GM19455 (cell line): Measurements from ENCODE around the gene EXOC3L4.
"Not testable (repeated sequence)": the region's sequence is repeated elsewhere in the genome, so short reads cannot be mapped to it uniquely, and the experiment has no call there.

Experiments used
- ATAC-seq: cut with Tn5 transposase; IDR thresholded peaks from one replicate; pipeline ENCODE4 v1.9.1; 2021; ENCODE audit not compliant: unreplicated experiment

Gene EXOC3L4

GRCh38 chr14:103119527-103119926 is 25.0 kb downstream of the EXOC3L4 start:
- not testable (repeated sequence) for ATAC-seq

DNA sequence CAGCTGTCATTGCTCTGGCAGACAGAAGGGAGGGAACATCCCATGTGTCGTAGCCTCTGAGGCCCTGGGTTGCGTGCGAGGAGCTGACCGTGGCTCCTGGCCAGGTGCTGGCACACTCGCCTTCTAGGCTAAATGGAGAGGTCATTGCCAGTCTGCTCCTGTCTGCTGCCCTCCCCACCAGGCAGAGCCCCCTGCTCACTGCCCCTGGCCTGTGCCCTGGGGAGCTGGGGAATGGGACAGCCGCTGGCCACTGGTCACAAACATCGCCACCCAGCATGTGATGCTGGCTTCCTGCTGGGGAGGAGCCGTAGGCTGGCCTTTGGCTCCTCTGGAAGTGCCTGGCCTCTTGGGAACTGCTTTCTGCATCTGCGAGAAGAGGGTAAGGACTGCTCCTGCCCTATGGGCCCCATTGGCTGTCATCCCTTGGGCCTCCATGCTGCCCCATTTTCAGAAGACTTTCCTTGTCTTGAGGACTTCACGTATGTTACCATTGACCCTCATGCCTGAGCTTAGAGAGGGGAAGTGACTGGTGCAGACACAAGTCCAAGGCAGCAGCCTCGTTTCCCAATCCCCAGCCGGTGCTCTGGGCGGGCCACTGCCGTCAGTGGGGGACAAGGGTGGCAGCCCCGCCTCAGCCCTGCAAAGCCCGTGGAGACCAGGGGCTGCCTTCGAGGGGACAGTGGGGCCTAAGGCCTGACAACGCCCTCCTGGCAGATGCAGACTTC is 26.8 kb downstream of the EXOC3L4 start:
- no peak for ATAC-seq

DNA sequence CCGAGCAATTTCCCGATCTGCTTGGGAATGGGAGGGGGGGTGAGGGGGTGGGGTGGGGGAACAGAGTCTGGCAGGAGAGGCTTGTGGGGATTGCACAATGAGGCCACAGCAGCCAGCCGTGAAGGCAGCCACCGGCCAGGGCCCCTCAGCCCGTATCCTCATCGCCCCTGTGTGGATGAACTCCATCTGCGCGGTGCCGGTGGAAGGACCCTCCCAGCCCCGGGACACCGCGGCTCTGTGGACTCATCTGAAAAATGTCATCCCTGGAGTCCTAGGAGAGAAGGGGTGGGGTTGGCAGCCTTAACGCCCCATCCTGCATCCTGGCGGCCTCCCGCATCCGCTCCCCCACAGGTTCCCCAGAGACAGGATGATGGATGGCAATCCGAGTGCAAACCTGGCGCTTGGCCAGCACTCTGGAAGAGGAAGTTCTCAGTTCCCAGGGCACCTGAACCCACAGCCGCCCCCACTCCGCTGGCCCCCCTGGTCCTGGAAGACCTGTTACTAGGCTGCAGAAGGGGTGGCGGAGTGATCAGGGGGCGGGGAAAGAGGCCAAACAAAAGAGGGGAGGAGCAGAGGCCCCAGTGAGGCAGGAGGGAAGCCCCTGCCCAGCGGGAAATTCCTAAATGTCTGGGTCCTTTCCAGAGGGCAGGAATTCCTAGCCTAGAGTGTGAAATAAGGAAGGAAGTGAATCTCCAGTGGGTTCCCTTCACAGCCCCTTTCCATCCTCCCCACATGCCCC is 27.5 kb downstream of the EXOC3L4 start:
- ATAC-seq: no peak

DNA sequence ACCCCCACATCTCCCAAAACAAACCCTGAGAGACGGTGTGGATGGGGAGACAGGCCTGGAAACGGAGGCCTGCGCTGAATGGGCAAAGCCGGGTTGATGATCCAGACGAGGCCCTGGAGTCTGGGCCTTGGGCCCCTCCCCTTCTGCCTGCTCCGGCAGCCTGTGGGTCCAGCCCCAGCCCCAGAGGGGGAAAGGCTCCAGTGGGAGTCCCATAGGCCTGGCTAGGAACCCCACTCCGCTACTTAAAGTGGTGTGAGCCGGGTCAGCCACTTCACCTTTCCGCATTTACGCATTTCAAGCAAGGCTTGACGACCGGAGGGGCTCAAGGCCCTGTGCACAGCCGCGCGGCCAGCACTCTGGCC is 28.0 kb downstream of the EXOC3L4 start:
- no peak for ATAC-seq

DNA sequence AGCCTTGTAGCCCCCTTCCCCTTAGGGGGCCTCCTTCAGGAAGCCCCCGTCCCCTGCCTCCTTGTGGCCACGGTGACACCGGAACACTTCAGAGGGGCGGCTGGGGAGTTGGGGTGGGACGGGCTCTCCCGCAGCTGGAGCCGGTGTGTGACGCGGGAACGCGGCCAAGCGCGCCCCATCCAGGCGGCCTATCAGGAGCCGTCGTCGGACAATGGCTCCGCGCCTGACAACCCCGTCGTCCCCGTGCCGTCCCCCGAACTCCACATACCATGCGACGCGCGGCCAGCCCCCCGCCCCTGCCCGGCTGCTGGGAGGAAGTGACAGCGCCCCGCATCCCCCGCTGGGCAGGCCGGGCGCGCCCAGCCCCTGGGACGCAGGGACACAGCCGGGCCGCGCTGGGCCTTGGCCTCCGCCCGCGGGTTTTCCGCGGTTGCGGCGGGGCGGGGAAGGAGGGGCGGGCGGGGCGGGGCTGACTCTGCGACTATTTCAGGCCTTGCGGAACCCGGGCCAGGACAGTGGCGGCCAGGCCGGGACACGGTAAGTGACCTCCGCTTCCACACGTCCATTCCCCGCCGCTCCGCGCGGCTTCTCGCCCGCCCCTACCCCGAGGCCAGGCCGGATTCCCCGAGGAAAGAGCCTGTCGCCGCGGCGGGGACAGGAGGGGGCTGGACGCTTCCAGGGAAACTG is 28.6 kb downstream of the EXOC3L4 start, which contains the start of gene TNFAIP2:
Gene TNFAIP2, plus strand, starts transcription at position 515 of the 687 bp plus-strand sequence. CDS start 2,997 bp downstream, outside the sequence.
- no peak for ATAC-seq

DNA sequence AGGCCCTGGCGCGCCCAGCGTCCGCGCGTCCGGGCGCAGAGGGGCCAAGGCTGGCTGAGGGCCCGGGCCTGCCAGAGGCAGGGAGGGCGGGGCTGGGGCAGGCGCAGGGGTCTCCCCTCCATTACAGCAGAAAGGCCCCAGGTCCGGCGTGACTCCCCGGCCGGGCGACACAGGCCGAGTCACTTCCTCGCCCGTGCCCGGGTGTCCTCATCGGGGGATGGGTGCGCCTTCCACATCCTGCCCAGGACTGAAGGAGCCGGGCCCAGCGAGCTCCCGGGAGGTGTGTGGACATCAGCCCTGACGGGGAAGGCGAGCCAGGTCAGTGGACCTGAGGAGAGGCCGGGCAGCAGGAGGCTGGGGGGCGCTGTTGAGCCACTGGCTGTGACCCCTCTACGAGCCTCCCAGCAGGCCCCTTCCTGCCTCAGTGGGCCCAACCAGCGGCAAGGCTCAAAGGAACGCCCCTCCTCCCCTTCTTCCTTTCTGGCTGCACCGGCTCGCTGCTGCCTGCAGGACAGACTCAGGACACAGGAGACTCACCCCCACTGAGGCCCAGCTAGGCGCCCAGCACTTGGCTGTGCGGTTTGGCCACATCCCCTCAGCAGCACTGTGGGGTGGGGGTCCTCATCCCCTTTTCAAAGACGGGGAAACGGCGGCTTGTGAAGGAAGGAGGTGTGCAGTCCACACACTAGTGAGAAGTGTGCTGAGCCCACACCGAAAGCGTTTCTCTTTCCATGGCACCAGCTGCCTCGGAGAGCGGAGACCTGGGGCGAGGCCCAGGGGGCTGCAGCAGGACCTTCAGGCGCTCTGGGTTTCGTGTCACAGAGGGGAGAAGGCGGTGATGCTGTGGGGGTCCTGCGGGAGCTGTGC is 29.3 kb downstream of the EXOC3L4 start:
- ATAC-seq: no peak

DNA sequence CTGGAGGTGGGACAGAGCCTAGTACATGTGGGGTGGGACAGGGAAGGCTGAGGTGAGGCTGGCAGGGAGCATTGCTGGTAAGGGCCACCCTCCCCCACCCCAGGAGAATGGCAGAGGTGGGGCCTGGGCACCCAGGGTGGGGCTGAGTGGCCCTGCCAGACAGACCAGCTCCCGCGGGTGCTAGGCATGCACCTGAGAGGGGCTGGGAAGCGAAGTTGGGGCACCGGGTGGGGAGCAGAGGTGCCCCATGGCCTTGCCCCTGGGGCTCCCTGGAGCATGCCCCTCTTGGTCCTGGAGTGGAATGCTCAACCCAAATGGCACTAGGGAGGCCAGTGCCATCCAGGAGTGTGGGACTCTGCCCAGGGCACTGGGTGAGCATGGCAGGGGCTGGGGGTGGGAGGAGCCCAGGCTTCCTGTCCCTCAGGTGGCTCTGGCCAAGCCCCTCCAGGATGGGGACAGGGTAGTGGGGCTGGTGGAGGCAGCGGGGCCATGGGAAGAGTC is 30.0 kb downstream of the EXOC3L4 start:
- no peak for ATAC-seq

DNA sequence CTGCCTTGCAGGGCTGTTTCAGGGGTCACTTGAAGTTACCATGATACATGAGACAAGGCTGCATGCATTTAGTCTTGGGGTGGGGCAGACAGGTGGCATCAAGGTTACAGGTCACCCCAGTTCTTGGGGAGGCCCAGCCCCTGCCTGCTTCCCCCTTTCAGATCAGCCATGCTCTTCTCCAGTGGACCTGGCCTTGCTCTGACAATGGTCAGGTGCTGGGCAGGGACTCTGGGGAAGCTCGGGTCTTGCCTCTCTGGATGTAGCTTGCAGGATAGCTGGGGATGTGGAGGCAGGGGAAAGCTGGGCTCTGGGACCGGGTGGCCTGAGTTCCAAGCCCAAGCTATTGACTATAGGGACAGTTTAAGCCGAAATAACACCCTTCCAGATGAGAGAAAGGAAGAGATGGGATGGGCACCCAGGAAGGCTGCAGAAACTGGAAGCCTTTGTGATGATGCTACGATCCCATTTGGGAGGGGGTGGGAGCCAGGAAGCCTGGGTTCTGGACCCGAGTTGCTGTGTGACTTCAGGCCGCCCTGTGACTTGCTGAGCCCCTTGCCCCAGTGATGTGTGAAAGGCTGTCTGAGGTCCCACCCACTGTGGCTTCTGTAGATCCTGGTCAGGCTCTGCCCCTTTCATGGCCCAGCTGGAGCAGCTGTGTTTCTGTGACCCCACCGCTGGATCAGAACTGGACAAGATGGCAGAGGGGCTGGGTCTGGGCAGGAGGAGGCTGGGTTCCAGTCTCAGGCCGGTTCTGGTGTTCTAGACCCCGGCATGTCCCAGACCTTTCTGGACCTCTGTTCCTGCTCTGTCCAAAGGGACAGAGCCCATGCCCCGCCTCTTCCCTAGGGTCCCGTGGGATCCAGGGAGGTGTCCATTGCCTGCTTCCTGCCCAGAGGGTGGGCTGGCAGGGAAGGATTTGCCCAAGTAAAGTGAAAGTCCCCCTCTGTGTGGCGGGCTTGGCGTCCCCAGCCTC is 30.9 kb downstream of the EXOC3L4 start:
- no peak for ATAC-seq

GRCh38 chr14:103126088-103126872 is 31.8 kb downstream of the EXOC3L4 start:
- no peak for ATAC-seq

DNA sequence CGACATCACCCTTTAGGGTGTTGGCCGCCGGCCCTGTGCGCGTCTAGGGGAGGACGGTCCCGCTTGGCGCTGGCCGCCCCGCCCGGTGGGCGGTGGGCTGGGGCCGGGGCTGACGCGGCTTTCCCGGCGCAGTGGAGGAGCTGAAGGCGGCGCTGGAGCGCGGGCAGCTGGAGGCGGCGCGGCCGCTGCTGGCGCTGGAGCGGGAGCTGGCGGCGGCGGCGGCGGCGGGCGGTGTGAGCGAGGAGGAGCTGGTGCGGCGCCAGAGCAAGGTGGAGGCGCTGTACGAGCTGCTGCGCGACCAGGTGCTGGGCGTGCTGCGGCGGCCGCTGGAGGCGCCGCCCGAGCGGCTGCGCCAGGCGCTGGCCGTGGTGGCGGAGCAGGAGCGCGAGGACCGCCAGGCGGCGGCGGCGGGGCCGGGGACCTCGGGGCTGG is 32.4 kb downstream of the EXOC3L4 start:
- no peak for ATAC-seq

DNA sequence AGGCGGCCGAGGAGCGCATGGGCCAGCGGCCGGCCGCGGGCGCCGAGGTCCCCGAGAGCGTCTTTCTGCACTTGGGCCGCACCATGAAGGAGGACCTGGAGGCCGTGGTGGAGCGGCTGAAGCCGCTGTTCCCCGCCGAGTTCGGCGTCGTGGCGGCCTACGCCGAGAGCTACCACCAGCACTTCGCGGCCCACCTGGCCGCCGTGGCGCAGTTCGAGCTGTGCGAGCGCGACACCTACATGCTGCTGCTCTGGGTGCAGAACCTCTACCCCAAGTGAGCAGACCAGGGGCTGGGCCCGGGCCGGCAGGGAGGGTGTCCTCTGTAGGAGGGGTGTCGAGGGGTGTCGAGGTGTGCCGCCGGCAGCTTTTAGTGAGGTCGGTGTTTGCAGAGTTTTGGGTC is 32.8 kb downstream of the EXOC3L4 start:
- no peak for ATAC-seq

DNA sequence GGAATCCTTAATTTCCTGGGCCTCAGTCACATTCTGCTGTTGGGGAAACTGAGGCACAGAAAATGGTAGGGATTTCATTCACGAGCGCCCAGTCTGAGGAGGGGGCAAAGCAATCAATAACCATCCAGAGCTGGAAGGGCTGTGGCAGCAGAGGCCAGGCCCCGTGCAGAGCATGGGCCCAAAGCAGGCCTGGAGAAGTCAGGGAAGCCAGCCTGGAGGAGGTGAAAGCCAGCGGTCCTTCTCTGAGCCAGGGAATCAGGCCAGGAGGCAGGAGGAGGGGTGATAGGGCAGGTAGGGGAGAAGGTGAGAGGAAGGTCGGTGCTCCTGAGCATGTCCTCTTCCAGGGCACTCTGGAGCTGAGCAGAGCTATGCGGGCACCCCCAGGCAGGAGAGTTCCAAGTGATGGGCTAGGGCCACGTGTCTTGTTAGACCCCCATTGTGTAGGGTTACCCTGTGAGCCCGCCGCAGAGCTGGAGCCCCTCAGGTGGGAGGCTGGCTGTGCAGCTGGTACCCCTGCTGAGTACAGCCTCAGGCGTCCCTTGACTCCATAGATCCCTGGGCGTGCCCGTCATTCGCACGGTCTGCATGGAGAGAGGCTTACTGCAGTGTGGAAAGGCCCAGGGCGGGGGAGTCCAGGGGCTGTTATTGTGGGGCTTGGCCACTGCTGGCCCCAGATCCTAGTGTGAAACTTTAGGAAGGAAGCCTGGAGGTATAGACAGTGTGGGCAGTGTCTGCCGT is 33.5 kb downstream of the EXOC3L4 start:
- no peak for ATAC-seq

DNA sequence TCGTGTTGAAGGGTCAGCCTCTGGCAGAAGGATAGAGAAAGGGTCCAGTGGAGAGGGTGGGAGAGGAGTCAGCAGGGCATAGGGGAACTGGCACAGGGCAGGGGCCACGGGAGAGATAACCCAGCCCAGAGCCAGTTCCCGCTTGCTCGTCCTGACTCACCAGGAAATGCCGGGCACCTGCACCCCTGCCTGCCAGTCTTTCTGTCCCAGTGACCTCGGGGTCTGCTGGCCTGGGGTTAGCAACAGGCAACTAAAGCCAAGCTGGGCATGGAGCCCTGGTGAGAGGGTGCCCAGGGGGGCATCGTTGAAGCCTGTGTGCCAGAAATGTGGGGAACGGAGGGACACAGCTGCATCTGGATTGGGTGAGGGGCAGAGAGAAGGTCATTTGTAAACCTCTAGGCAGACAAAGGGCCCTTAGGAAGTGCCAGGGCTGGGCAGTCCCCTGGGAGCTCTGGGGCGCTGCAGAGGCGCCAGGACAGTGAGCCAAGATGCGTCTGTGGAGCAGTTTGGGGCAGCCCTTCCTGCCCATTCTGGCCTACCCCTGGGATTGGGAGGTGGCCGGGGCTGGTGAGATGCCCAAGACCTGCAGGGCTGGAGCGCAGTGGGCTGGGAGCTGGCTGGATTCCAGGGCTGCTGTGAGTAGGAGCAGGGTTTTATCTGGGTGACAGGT is 34.2 kb downstream of the EXOC3L4 start:
- ATAC-seq: no peak

DNA sequence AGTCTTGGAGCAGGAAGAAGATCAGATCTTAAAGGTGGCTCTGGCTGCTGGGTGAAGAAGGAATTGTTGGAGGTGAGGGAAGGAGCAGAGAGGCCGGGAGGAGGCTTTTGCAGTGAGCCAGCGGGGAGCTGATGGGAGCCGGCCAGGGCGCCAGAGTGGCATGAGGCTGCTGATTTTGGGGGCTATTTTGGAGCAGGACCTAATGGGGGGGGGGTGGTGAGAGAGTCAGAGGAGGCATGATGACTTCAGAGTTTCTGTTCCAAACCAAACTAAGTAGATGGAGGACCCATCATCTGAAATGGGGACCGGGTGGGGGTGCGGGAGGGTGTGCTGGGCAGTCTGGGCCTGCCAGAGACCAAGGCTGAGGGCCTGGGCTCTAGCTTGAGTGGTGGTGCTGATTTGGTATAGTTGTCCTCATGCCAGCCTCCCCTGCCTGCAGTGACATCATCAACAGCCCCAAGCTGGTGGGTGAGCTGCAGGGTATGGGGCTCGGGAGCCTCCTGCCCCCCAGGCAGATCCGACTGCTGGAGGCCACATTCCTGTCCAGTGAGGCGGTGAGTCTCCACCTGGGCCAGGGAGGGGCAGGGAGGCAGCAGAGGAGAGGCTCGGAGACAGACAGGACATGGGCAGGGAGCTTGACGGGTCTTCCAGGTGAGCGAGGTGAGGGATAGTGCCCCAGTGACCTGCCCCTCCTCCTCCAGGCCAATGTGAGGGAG is 34.9 kb downstream of the EXOC3L4 start:
- no peak for ATAC-seq

DNA sequence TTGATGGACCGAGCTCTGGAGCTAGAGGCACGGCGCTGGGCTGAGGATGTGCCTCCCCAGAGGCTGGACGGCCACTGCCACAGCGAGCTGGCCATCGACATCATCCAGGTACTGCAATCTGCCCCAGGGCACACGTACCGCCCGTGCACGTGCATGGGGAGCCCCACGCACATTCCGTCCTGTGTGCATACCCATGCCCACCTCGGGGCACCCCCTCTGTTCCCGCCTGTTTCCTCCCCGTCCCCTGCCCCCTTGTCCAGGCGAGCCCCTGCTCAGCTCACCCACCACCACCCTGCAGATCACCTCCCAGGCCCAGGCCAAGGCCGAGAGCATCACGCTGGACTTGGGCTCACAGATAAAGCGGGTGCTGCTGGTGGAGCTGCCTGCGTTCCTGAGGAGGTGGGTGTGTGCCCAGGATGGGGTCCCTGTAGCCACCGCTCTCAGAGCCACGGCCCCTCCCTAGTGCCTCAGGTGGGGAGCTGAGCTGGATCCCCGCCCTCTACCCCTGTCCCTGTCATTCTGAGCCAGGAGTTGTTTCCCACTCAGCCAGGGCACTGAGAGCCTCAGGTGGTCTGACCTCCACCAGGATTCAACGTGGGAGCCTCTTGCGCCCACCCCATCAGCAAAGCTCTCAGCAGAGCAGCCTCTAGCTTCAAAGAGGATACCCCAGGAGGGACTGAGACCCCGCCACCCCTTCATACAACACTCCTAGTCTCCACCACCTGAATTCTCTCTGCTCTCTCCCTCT is 35.7 kb downstream of the EXOC3L4 start:
- no peak for ATAC-seq

DNA sequence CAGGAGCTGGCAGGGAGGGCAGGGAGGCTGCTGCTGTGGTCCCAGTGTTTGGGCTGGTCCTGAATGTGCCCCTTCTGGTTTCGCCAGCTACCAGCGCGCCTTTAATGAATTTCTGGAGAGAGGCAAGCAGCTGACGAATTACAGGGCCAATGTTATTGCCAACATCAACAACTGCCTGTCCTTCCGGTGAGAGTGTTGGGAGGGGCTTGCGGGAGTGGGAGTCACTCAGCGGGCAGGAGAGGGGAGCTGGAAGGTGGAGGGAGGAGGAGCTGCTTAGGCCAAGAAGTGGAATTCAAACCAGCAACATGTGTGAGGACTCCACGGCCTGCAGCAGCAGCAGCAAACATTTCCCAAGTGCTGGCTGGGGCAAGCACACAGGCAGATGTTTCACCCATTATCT is 36.4 kb downstream of the EXOC3L4 start:
- no peak for ATAC-seq
